Type B pancreatic cell (in vitro differentiated cells): ENCODE data around the gene TRIM9. TPM values are rescaled to one million over a fixed set of nuclear protein-coding genes. Genes with fewer than 3 reads are reported as not detected.

Source experiments
- DNase-seq: peaks from one replicate; pipeline ENCODE4 v3.0.0; 2021; ENCODE audit warnings: mixed read lengths; ENCODE audit not compliant: unreplicated experiment; ENCODE audit errors: extremely low spot score
- H3K27ac Mint-ChIP-seq: 2 replicates; pipeline ENCODE4 v1.8.0; 2021; ENCODE audit warnings: mild to moderate bottlenecking, mixed read lengths
- H3K27me3 Mint-ChIP-seq: 2 replicates; pipeline ENCODE4 v1.8.0; 2021; ENCODE audit warnings: mixed read lengths
- H3K36me3 Mint-ChIP-seq: 2 replicates; pipeline ENCODE4 v1.8.0; 2021; ENCODE audit warnings: mixed read lengths
- H3K4me1 Mint-ChIP-seq: one replicate; pipeline ENCODE4 v1.8.0; 2021; ENCODE audit warnings: mixed read lengths; ENCODE audit not compliant: unreplicated experiment
- H3K4me3 Mint-ChIP-seq: 2 replicates; pipeline ENCODE4 v1.8.0; 2021; ENCODE audit warnings: mild to moderate bottlenecking, mixed read lengths
- H3K9me3 Mint-ChIP-seq: 2 replicates; pipeline ENCODE4 v1.8.0; 2021; ENCODE audit warnings: mixed read lengths
- total RNA-seq: library from RNA; stranded (reverse); gene quantifications from 2 replicates; pipeline ENCODE4 v1.2.1, GENCODE V29; 2021; ENCODE audit warnings: low replicate concordance
- TF ChIP-seq, protein P1 (sequence below): fragments of 200-600 bp; sonication (generic); conservative IDR thresholded peaks from 2 replicates; pipeline ENCODE4 v1.5.0; 2021; ENCODE audit warnings: antibody characterized with exemption, mild to moderate bottlenecking

The TRIM9 gene
- total RNA-seq, 1 donor from 2014 or later, result 3.7 TPM

DNA sequence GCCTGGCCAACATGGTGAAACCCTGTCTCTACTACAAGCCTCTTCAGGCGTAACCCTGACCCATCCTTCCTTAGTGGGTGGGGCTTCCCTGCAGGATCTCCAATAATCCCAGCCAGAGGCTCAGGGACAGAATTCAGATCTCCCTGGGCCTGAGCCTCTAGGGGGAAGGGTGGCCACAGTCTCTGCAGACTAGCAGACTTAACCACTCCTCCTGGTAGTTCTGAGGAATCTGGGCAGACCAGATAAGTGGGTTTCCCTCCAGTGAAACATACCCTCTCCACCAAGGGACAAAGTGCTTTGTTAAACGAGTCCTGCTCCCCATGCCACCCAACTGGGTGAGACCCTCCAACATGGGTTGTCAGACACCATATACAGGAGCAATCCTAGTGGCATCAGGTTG lies 36.6 kb upstream of the TRIM9 start:
- H3K9me3 Mint-ChIP-seq, result peaks cover 10% of the 10 kb centered on the region
- H3K4me1 Mint-ChIP-seq, result no peaks in the 10 kb centered on the region
- TF ChIP-seq, protein P1, sequence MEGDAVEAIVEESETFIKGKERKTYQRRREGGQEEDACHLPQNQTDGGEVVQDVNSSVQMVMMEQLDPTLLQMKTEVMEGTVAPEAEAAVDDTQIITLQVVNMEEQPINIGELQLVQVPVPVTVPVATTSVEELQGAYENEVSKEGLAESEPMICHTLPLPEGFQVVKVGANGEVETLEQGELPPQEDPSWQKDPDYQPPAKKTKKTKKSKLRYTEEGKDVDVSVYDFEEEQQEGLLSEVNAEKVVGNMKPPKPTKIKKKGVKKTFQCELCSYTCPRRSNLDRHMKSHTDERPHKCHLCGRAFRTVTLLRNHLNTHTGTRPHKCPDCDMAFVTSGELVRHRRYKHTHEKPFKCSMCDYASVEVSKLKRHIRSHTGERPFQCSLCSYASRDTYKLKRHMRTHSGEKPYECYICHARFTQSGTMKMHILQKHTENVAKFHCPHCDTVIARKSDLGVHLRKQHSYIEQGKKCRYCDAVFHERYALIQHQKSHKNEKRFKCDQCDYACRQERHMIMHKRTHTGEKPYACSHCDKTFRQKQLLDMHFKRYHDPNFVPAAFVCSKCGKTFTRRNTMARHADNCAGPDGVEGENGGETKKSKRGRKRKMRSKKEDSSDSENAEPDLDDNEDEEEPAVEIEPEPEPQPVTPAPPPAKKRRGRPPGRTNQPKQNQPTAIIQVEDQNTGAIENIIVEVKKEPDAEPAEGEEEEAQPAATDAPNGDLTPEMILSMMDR, result no peak
- peak overlapping the region; percentile 82 for H3K27ac Mint-ChIP-seq
- peak overlapping the region; percentile 7 for H3K4me3 Mint-ChIP-seq
- H3K36me3 Mint-ChIP-seq, result peaks cover 4% of the 10 kb centered on the region
- no peaks in the 10 kb centered on the region for H3K27me3 Mint-ChIP-seq
- DNase-seq, result no peak

DNA sequence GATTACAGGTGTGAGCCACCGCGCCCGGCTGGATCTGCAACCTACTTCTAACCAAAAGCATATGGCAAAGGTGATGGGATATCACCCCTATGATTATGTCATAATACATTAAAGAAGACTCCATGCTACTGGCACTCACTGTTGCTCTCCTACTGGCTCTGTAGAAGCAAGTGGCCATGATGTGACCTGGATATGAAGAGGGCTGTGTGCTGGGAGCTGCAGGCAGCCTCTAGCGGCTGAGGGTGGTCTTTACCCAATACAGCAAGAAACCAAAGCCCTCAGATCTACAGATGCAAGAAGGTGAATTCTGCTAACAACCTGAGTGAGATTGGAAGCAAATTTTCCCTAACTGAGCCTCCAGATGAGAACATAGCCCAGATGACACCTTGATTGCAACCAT lies 34.2 kb upstream of the TRIM9 start:
- Mint-ChIP-seq H3K27me3 (no peaks in the 10 kb centered on the region), H3K36me3 (peaks cover 4% of the 10 kb centered on the region), H3K9me3 (peaks cover 7% of the 10 kb centered on the region), H3K27ac (no peak overlapping the region), H3K4me1 (no peaks in the 10 kb centered on the region), H3K4me3 (no peak overlapping the region)
- TF ChIP-seq, protein P1, result no peak
- no peak for DNase-seq

DNA sequence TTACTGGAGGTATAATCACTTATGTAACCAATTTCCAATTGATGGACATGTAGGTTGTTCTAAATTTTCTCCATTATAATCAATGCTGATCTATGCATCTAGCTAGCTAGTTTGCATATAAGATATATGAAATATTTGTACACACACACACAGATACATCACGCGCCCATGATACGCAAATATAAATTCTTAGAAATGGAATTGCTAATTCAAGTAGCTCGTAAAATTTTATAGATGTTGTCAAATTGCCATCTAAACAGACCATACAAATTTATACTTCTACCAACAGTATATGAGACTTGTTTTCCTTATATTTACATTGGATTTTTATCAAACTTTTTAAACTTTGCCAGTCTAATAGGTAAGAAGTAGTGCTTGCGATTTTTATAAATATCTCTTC lies 29.1 kb upstream of the TRIM9 start:
- no peaks in the 10 kb centered on the region for H3K36me3 Mint-ChIP-seq
- DNase-seq, result no peak
- no peak overlapping the region for H3K4me3 Mint-ChIP-seq
- peaks cover 19% of the 10 kb centered on the region for H3K4me1 Mint-ChIP-seq
- TF ChIP-seq, protein P1, result no peak
- peak overlapping the region; percentile 83 for H3K27ac Mint-ChIP-seq
- no peaks in the 10 kb centered on the region for H3K27me3 Mint-ChIP-seq
- no peaks in the 10 kb centered on the region for H3K9me3 Mint-ChIP-seq

DNA sequence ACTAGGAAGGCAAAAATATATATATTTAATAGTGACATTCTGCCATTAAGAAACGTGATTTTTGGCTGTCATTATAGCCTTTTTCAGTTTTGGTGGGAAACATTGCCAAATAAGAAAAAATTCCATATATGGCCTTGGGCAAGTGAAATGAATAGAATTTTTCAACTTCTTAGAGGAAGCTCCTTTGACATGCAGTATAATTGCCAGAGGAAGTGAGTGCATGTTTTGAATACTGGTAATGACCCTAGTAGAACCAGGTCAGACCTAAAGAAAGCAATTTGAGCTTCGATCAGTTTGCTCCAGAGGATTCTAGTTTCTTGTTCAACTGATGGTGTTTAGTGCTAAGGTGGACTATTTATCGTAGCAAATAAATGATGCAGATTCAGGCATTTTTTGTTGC lies 26.2 kb upstream of the TRIM9 start:
- DNase-seq, result no peak
- Mint-ChIP-seq H3K9me3 (no peaks in the 10 kb centered on the region), H3K36me3 (no peaks in the 10 kb centered on the region), H3K4me1 (peaks cover 23% of the 10 kb centered on the region), H3K27ac (no peak overlapping the region), H3K27me3 (no peaks in the 10 kb centered on the region), H3K4me3 (no peak overlapping the region)
- TF ChIP-seq, protein P1, result no peak

DNA sequence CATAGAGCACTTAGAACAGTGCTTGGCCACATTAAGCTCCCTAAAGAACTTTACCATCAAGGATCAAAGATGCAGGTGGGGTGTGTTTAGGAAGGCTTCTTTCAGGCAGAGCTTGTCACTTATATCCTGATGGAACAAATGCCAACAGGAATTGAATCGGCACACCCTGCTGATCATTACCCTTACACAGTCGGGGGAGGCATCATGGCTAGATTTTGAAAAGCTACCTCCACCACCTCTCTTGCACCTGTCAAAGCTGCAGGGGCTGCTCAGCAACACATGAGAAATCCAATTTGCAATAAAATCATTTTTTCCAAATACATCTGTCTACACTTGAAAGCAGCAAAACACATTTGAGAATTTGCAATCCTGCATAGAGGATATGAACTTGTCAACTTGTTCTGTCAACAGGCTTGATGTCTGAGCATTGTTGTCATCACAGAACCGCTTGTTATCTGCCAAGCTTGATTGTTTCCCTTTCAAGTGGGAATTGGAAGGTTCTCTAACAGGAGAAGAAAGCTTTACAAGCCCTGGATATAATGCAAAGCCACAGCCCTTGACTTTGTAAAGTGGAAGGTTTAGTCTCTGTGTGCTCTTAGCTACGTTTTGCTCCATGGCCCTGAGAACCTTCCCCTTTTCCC lies 24.6 kb upstream of the TRIM9 start:
- no peaks in the 10 kb centered on the region for H3K36me3 Mint-ChIP-seq
- no peaks in the 10 kb centered on the region for H3K9me3 Mint-ChIP-seq
- H3K4me1 Mint-ChIP-seq, result peaks cover 23% of the 10 kb centered on the region
- no peak overlapping the region for H3K27ac Mint-ChIP-seq
- TF ChIP-seq, protein P1, result no peak
- no peaks in the 10 kb centered on the region for H3K27me3 Mint-ChIP-seq
- DNase-seq, result no peak
- H3K4me3 Mint-ChIP-seq, result no peak overlapping the region
